GM06990 (cell line): ENCODE results near the gene XRN2.

Experiments used
- DNase-seq: peaks from one replicate; pipeline ENCODE4 v3.0.0-alpha.2; 2011; ENCODE audit not compliant: insufficient read length; ENCODE audit errors: extremely low read depth
- H3K27me3 ChIP-seq: replicated peaks from 2 replicates; pipeline ENCODE4 v1.6.0; 2011; ENCODE audit warnings: low read length; ENCODE audit not compliant: control insufficient read depth, insufficient read depth
- H3K36me3 ChIP-seq: 2 replicates; pipeline ENCODE4 v1.5.1; 2011; ENCODE audit warnings: low read length; ENCODE audit not compliant: control insufficient read depth, insufficient read depth
- H3K4me3 ChIP-seq: replicated peaks from 2 replicates; pipeline ENCODE4 v1.5.1; 2011; ENCODE audit warnings: low read depth, mild to moderate bottlenecking, control low read depth, low read length
- CTCF ChIP-seq: IDR thresholded peaks from 2 replicates; pipeline ENCODE4 v1.5.1; 2011; ENCODE audit warnings: low read length, control low read depth, mild to moderate bottlenecking, inconsistent platforms; ENCODE audit not compliant: insufficient read depth, poor library complexity, severe bottlenecking

The XRN2 gene

DNA sequence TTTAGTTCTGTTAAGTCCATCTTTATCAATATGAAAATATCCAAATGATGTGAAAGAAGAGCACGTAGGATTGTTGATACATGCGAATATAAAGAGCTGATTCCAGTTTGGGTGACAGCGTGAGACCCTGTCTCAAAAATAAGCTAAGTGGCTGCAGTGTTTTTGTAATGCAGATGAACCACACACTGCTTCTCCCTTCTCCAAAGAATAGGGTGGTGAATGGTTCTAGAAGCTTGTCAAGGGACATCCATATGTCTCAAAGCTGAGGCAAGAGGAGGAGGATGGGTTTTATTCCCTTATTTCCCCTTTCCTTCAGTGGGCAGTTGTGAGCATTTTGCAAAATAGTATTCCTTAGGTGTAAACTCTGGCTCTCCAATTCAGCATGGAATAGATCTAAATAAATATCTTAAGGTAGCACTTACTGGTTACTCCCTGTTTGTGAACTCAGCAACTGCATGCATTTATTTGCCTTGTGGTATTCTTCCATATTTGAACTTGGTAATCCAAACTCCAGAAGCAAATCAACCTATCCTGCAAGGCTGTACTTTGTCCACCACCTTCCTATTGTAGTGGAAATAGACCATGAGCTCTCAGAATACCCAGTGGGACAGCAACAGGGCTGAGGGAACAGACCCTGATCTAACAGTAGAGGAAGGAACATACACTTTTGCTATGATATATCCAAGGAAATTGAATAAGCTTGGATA, 38.0 kb downstream of the XRN2 start:
- H3K4me3 ChIP-seq = no peak overlapping the region
- no peak for TF ChIP-seq CTCF
- H3K27me3 ChIP-seq = no peaks in the 10 kb centered on the region
- no peak for DNase-seq
- peaks cover 10% of the 10 kb centered on the region for H3K36me3 ChIP-seq

GRCh38 chr20:21342656-21343345, 39.7 kb downstream of the XRN2 start:
- DNase-seq = no peak
- H3K4me3 ChIP-seq = no peak overlapping the region
- H3K36me3 ChIP-seq = peaks cover 5% of the 10 kb centered on the region
- H3K27me3 ChIP-seq = no peaks in the 10 kb centered on the region
- no peak for TF ChIP-seq CTCF

DNA sequence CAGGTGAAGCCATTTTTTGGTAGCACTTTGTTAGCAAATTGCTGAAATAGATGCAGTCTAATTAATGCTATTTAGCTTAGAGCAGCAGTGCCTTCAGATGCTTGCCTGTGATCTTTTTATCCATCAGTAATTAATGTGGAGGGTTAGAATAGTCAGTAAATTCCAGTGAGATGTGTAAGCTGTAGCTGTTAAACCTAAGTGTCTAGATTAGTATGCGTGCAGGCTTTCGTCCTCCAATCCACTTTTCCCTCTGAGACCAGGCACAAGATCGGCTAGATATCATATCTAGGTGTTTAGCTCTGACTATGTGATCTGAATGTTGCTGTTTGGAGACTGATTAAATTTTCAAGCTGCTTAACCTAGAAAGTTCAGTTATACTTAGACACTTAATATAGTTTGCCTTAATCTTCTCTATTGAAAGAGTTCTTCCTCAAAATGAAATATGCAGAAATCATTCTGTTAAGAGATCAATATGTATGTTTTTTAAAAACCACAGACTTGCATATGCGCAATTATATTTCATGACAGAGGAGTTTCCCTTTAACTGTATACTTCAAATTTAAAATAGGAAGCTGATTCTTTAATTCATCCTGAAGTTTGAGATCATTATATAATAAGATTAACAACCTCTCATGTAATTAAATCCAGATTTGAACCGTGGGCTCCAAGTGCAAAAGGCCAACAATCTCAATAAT, 41.2 kb downstream of the XRN2 start:
- DNase-seq = no peak
- peaks cover 3% of the 10 kb centered on the region for H3K36me3 ChIP-seq
- no peak for TF ChIP-seq CTCF

DNA sequence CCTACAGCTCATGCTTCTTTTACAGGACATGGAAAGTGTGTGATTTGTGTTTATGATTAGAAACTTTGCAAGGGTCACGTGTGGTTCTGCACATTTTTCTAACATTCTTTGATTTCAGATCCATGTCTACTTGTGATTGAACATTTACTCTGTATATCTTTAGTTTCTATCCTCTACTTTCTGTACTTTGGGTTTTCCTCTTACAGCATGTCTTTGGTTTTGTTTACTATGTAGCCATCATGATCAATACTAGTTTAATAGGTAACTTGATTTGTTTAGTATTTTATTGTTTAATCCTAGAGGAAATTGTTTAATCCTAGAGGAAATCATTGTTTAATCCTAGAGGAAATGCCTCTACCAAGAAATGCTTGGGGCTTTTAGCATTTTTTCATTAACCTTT, 41.8 kb downstream of the XRN2 start:
- no peaks in the 10 kb centered on the region for H3K27me3 ChIP-seq
- DNase-seq = no peak
- H3K36me3 ChIP-seq = peaks cover 3% of the 10 kb centered on the region
- TF ChIP-seq CTCF = no peak
- H3K4me3 ChIP-seq = no peak overlapping the region

More for the DNA sequence above, 41.2 kb downstream of the XRN2 start:
- Histone ChIP-seq H3K4me3 (no peak overlapping the region), H3K27me3 (no peaks in the 10 kb centered on the region)

- peaks cover 2% of the 10 kb centered on the region for H3K36me3 ChIP-seq
- no peaks in the 10 kb centered on the region for H3K27me3 ChIP-seq
- no peak overlapping the region for H3K4me3 ChIP-seq
- TF ChIP-seq CTCF = no peak
- DNase-seq = no peak
Observed at GRCh38 chr20:21352703-21353102, 49.6 kb downstream of the XRN2 start.
